Right cardiac atrium (tissue), 5 donors: Measurements from ENCODE around the gene THADA. TPM values are rescaled to one million over a fixed set of nuclear protein-coding genes. Genes with fewer than 3 reads are reported as not detected.

Experiments used
- ATAC-seq, 2 donors: fragments of 200-7000 bp; cut with Tn5 transposase; one replicate each; pipeline versions ENCODE4 v1.8.0 to v1.9.1; 2020; ENCODE audit warnings: moderate library complexity in 2 of 2, mild to moderate bottlenecking in 1 of 2
- DNase-seq, 3 donors: peaks; one replicate each; pipeline ENCODE4 v3.0.0-alpha.2; 2020
- H3K27ac ChIP-seq: one replicate; pipeline ENCODE4 v1.5.1; 2013; ENCODE audit warnings: mild to moderate bottlenecking, low read length, control low read depth, moderate library complexity
- H3K27me3 ChIP-seq: one replicate; pipeline ENCODE4 v1.6.1; 2013; ENCODE audit not compliant: control insufficient read depth, insufficient read depth
- H3K4me1 ChIP-seq: one replicate; pipeline ENCODE4 v1.6.1; 2013; ENCODE audit warnings: low read length; ENCODE audit not compliant: control insufficient read depth, insufficient read depth
- H3K4me3 ChIP-seq: one replicate; pipeline ENCODE4 v1.5.1; 2013; ENCODE audit warnings: low read length, control low read depth
- H3K9me3 ChIP-seq: one replicate; pipeline ENCODE4 v1.6.1; 2013; ENCODE audit warnings: low read length; ENCODE audit not compliant: control insufficient read depth
- WGBS: extraction: QIAGEN DNeasy Blood & Tissue Kit; methylation state at CpG from one replicate; pipeline ENCODE4 v1.1.7; 2013; 5-methylcytosine and 5-hydroxymethylcytosine counted together
- intact Hi-C, 4 donors: fragments of 100-400 bp; cut with DNase I; formaldehyde crosslinking; loops; one replicate each; pipeline versions ENCODE4 v1.11.0 to v1.14.0; 2022 to 2023
- polyA plus RNA-seq: library from polyadenylated mRNA; stranded (reverse); fragments of 200-250 nt; gene quantifications from one replicate; pipeline ENCODE4 v1.2.3, GENCODE V29; 2013
- total RNA-seq, 4 donors: library from RNA; stranded (reverse); fragmentation: NEBNext Ultra II Directional; extraction: Animal tissue kit (Norgen Biotek cat#: 25700); gene quantifications; one replicate each; pipeline ENCODE4 v1.2.1, GENCODE V29; 2021
- donor health status: healthy with polysubstance abuse.
- donor health status: DM: no; HTN: yes; CAD: no.
- donor health status: DM: no; HTN: no; CAD: no.
- donor health status: DM: no; HTN: yes; CAD: no; lungs with severe emphysema.
- donor health status: DM: yes; HTN: yes; CAD: no.

The THADA gene
- total and polyA plus RNA-seq, 5 donors, result 10.6 to 20.7 (median 19.8) TPM

GRCh38 chr2:43220229-43220751 is 375.5 kb downstream of the THADA start:
- 1% methylated on average over 10 of the region's 10 CpGs for WGBS
- H3K4me3 ChIP-seq, result peak overlapping the region; percentile 47
- intact Hi-C loops, result loop anchor here in 3 of 4 donors (5.0 to 10.0 kb wide), 5 partner anchors 115 to 365 kb away; no protein-coding TSS in a partner anchor

GRCh38 chr2:43219383-43220228 is 376.2 kb downstream of the THADA start:
- no peaks in the 10 kb centered on the region for H3K9me3 ChIP-seq
- peak; percentile 89 to 97 (median 96) for DNase-seq
- H3K4me3 ChIP-seq, result peak overlapping the region; percentile 47
- 1% methylated on average over 35 of the region's 35 CpGs for WGBS
- peak overlapping the region; percentile 100 for H3K27ac ChIP-seq
- no peaks in the 10 kb centered on the region for H3K27me3 ChIP-seq
- H3K4me1 ChIP-seq, result peaks cover 17% of the 10 kb centered on the region
- intact Hi-C loops, result loop anchor here in 3 of 4 donors (5.0 to 10.0 kb wide), 7 partner anchors 55 to 365 kb away; no protein-coding TSS in a partner anchor
- ATAC-seq, result peak; percentile 84 to 85

More at GRCh38 chr2:43220229-43220751, 375.5 kb downstream of the THADA start:
- Histone ChIP-seq H3K9me3 (no peaks in the 10 kb centered on the region), H3K4me1 (peaks cover 17% of the 10 kb centered on the region), H3K27me3 (no peaks in the 10 kb centered on the region), H3K27ac (peak overlapping the region; percentile 100)
- ATAC-seq, result no peak
- no peak for DNase-seq

GRCh38 chr2:43218702-43219382 is 377.0 kb downstream of the THADA start:
- peak; percentile 5 to 21 for ATAC-seq
- Histone ChIP-seq H3K27me3 (no peaks in the 10 kb centered on the region), H3K4me3 (no peak overlapping the region), H3K4me1 (peaks cover 17% of the 10 kb centered on the region), H3K27ac (peak overlapping the region; percentile 100), H3K9me3 (no peaks in the 10 kb centered on the region)
- 17% methylated on average over 8 of the region's 8 CpGs for WGBS
- intact Hi-C loops, result loop anchor here in 2 of 4 donors (5.0 to 10.0 kb wide), 2 partner anchors 54 to 57 kb away; no protein-coding TSS in a partner anchor
- DNase-seq, result peak; percentile 42 to 83 (median 80)

GRCh38 chr2:43218155-43218701 is 377.6 kb downstream of the THADA start:
- H3K4me1 ChIP-seq, result peaks cover 17% of the 10 kb centered on the region
- H3K9me3 ChIP-seq, result no peaks in the 10 kb centered on the region
- no peak overlapping the region for H3K4me3 ChIP-seq
- intact Hi-C loops, result loop anchor here in 2 of 4 donors (5.0 to 10.0 kb wide), 2 partner anchors 53 to 56 kb away; no protein-coding TSS in a partner anchor
- no peaks in the 10 kb centered on the region for H3K27me3 ChIP-seq
- DNase-seq, result no peak
- ATAC-seq, result peak; percentile 4 to 11
- H3K27ac ChIP-seq, result peak overlapping the region; percentile 100
- whole genome bisulfite sequencing, result 23% methylated on average over 13 of the region's 13 CpGs

- Histone ChIP-seq H3K27me3 (no peaks in the 10 kb centered on the region), H3K27ac (peak overlapping the region; percentile 85), H3K4me3 (no peak overlapping the region), H3K4me1 (peaks cover 17% of the 10 kb centered on the region), H3K9me3 (no peaks in the 10 kb centered on the region)
- intact Hi-C loops, result loop anchor here in 2 of 4 donors (5.0 to 10.0 kb wide), 2 partner anchors 53 to 55 kb away; no protein-coding TSS in a partner anchor
- ATAC-seq (no peak), DNase-seq (peak in 1 of 3 donors; percentile 58)
- 53% methylated on average over 11 of the region's 11 CpGs for WGBS
Measured at GRCh38 chr2:43217228-43218154, 378.3 kb downstream of the THADA start.

- Histone ChIP-seq H3K27ac (peak overlapping the region; percentile 15), H3K27me3 (no peaks in the 10 kb centered on the region), H3K4me1 (peaks cover 17% of the 10 kb centered on the region), H3K9me3 (no peaks in the 10 kb centered on the region), H3K4me3 (no peak overlapping the region)
- intact Hi-C loops, result loop anchor here in 2 of 4 donors (5.0 to 10.0 kb wide), 2 partner anchors 52 to 54 kb away; no protein-coding TSS in a partner anchor
- 93% methylated on average over 8 of the region's 8 CpGs for WGBS
- no peak for ATAC-seq
- peak in 1 of 3 donors; percentile 6 for DNase-seq
Measured at GRCh38 chr2:43216629-43217028, 379.2 kb downstream of the THADA start.

GRCh38 chr2:43215673-43216255 is 380.1 kb downstream of the THADA start:
- 79% methylated on average over 6 of the region's 6 CpGs for WGBS
- DNase-seq (peak in 1 of 3 donors; percentile 44), ATAC-seq (no peak)
- H3K27me3 ChIP-seq, result no peaks in the 10 kb centered on the region
- H3K9me3 ChIP-seq, result no peaks in the 10 kb centered on the region
- no peak overlapping the region for H3K4me3 ChIP-seq
- H3K4me1 ChIP-seq, result peaks cover 14% of the 10 kb centered on the region
- H3K27ac ChIP-seq, result no peak overlapping the region
- intact Hi-C loops, result loop anchor here in 2 of 4 donors (5.0 to 10.0 kb wide), 2 partner anchors 51 to 53 kb away; no protein-coding TSS in a partner anchor

GRCh38 chr2:43214253-43214652 is 381.6 kb downstream of the THADA start:
- ATAC-seq, result no peak
- WGBS, result 86% methylated on average over 5 of the region's 5 CpGs
- Histone ChIP-seq H3K9me3 (no peaks in the 10 kb centered on the region), H3K27ac (no peak overlapping the region), H3K4me3 (no peak overlapping the region), H3K27me3 (no peaks in the 10 kb centered on the region), H3K4me1 (peaks cover 12% of the 10 kb centered on the region)
- peak in 2 of 3 donors; percentile 18 to 45 for DNase-seq
- intact Hi-C loops, result loop anchor here in 1 of 4 donors (10.0 kb wide), 1 partner anchor 49 kb away; no protein-coding TSS in a partner anchor

GRCh38 chr2:43212931-43213330 is 382.9 kb downstream of the THADA start:
- peak; percentile 61 to 76 (median 61) for DNase-seq
- Histone ChIP-seq H3K27ac (no peak overlapping the region), H3K9me3 (no peaks in the 10 kb centered on the region), H3K27me3 (no peaks in the 10 kb centered on the region), H3K4me1 (peaks cover 4% of the 10 kb centered on the region), H3K4me3 (no peak overlapping the region)
- 77% methylated on average over 3 of the region's 3 CpGs for WGBS
- ATAC-seq, result peak; percentile 8 to 22
- intact Hi-C loops, result loop anchor here in 1 of 4 donors (10.0 kb wide), 1 partner anchor 48 kb away; no protein-coding TSS in a partner anchor
